Glomerular endothelial cell (primary cell): ENCODE data around the gene ABCD4. TPM values are rescaled to one million over a fixed set of nuclear protein-coding genes. Genes with fewer than 3 reads are reported as not detected.

Experiments used
- DNase-seq: peaks from one replicate; pipeline ENCODE4 v3.0.0-alpha.2; 2011; ENCODE audit warnings: low read depth, low spot score; ENCODE audit errors: extremely low read depth
- total RNA-seq: library from RNA; depleted of rRNA; stranded (reverse); fragments of >200 nt; gene quantifications from 2 replicates; pipeline ENCODE4 v1.2.3, GENCODE V29; 2015

ABCD4 gene
- total RNA-seq, 1 donor from 2014 or later, result 70.4 TPM

DNA sequence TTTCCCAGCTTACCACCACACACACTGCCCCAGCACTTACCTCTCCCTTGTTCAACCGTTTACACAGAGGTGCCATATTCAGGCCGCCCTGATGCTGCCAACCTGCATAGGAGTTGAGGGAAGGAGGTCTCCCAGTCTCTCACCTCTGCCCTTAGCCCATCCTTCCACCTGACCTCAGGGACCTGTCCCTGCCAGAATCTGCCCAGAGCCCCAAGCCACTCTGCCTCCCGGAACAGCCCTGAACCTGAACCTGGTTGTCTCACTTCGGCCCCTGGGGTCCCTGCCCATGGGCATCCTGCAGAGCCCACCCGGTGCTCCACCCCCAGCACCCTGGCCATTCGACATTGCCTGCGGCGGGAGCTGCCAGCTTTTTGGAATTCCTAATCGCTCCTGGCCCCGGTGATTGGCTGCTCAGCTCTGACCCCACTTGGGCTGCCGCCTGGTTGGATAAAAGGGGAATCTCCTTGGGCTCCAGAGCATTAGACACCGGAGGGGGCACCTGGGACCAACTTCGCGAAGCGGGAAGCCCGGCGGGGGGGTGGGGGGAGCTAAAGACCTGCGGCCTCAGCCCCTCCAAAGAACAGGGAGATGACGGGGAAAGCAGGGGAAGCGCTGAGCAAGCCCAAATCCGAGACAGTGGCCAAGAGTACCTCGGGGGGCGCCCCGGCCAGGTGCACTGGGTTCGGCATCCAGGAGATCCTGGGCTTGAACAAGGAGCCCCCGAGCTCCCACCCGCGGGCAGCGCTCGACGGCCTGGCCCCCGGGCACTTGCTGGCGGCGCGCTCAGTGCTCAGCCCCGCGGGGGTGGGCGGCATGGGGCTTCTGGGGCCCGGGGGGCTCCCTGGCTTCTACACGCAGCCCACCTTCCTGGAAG, 63.5 kb downstream of the ABCD4 start, which contains the start of gene VSX2:
Gene VSX2, plus strand, starts transcription at position 476 of the 874 bp plus-strand sequence. Its CDS starts 113 bp downstream, at position 589.
- no peak for DNase-seq

DNA sequence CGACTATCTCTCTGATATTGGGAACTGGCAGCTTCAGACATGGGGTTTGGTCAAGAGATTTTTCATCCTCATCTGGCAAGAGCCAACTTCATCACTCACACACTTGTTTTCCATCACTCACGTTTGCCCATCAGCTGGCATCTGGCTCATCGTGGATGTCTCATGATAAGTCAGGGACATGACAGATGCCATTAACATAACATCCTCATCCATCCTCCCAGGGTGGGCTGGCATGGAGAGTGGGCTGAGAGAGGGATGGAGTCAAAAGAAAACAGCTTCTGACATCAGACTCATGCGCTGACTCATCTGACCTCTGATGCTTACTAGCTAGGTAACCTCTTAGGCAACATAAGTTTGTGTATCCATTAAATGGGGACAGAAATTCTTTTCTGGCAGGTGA, 65.3 kb downstream of the ABCD4 start:
- DNase-seq, result no peak

Other genes with a start within 250 kb of the ABCD4 start
- gene ALDH6A1, start 218.5 kb downstream of the ABCD4 start, total RNA-seq, result 7.2 and 9.9 TPM in 2 replicates
- 5.0 and 11.7 TPM in 2 replicates for gene LIN52, start 218.0 kb downstream of the ABCD4 start, total RNA-seq
- not detected in 2 replicates for gene VSX2, start 63.5 kb downstream of the ABCD4 start, total RNA-seq
- gene VRTN, start 45.5 kb upstream of the ABCD4 start, total RNA-seq, result not detected in 2 replicates
- gene SYNDIG1L, start 123.3 kb upstream of the ABCD4 start, total RNA-seq, result not detected in 2 replicates
- gene NPC2, start 190.4 kb upstream of the ABCD4 start, total RNA-seq, result 615 and 804 TPM in 2 replicates
- gene ISCA2, start 190.8 kb upstream of the ABCD4 start, total RNA-seq, result 10.7 and 11.1 TPM in 2 replicates